Subcutaneous adipose tissue (tissue), 4 donors: ENCODE results near the gene L3HYPDH. TPM values are rescaled to one million over a fixed set of nuclear protein-coding genes. Genes with fewer than 3 reads are reported as not detected.

Experiments
- CTCF ChIP-seq: fragments of 450-650 bp; IDR thresholded peaks from one replicate; pipeline ENCODE4 v1.5.1; 2016; ENCODE audit warnings: low read depth, mild to moderate bottlenecking, control low read depth, antibody characterized with exemption, moderate library complexity
- total RNA-seq, 4 donors: library from RNA; depleted of rRNA; stranded (reverse); fragments of >200 nt; gene quantifications; one replicate each; pipeline ENCODE4 v1.1.0, GENCODE V29; 2016

L3HYPDH gene
- total RNA-seq, 4 donors from 2014 or later, result 87.2 to 134 (median 115) TPM

- no peak for TF ChIP-seq CTCF
These were observed 44.8 kb downstream of the L3HYPDH start for GRCh38 chr14:59439256-59439965.

DNA sequence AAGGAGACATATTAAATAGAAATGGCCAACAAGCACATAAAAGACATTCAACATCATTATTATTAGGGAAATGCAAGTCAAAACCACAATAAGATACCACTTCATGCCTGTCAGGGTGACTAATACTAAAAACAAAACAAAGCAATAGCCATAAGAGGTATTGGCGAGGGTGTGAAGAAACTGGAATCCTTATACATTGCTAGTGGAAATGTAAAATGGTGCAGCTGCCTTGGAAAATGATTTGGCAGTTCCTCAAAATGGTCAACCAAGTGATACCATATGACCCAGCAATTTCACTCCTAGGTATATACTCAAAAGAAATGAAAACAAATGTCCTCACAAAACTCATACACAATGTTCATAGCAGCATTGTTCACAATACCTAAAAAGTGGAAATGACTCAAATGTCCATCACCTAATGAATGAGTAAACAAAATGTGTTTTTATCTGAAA lies 46.0 kb downstream of the L3HYPDH start:
- no peak for TF ChIP-seq CTCF

- no peak for TF ChIP-seq CTCF
These were observed 48.2 kb downstream of the L3HYPDH start for GRCh38 chr14:59435987-59436386.

DNA sequence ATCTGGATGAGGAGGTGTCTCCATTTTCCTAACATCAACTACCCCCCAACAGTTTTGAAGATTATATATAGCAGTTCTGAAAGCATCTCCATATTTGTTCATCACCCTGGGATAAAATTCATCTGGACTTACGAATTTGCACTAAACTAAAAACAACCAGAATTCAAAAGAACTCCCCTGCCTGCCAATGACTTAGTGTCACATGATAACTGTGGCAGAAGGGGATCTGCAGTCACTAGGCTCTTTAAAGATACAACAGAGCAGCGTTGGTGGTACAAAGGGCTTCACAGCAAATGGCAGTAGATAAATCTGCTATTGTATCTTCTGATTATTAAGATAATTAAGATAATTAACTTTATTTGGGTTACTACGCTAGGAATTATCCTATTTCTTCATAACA lies 49.1 kb downstream of the L3HYPDH start:
- TF ChIP-seq CTCF, result no peak

DNA sequence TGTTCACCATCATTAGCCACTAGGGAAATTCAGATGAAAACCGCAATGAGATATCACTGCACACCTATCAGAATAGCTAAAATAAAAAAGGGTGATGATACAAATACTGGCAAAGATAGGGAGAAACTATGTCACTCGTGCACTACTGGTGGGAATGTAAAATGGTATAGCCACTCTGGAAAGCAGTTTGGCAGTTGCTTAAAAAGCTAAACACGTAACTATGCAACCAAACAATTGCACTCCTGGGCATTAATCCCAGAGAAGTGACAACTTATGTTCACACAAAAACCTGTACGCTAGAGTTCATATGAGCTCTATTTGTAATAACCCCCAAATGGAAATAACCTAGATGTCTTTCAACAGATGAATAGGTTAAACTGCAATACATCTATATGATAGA lies 54.4 kb downstream of the L3HYPDH start:
- TF ChIP-seq CTCF, result no peak

DNA sequence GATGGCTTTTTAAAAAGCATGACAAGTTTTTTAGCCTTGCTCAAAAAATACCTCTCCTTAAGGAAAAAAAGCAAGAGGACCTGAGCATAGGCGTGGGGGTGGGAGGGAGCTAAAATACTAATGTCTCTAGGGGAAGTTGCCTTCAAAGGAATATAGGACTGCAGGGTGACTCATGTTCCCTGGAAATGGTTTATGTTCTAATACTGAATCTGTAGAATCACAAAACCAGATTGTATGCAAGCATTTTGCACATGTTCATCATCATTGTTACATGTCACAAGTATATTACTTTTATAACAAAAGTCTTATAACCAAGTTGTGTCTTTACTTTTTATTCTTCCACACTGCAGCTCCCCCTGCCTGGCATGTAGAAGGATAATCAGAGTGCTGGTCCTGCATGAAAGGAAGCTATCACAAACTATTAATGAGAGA lies 55.6 kb downstream of the L3HYPDH start:
- no peak for TF ChIP-seq CTCF

DNA sequence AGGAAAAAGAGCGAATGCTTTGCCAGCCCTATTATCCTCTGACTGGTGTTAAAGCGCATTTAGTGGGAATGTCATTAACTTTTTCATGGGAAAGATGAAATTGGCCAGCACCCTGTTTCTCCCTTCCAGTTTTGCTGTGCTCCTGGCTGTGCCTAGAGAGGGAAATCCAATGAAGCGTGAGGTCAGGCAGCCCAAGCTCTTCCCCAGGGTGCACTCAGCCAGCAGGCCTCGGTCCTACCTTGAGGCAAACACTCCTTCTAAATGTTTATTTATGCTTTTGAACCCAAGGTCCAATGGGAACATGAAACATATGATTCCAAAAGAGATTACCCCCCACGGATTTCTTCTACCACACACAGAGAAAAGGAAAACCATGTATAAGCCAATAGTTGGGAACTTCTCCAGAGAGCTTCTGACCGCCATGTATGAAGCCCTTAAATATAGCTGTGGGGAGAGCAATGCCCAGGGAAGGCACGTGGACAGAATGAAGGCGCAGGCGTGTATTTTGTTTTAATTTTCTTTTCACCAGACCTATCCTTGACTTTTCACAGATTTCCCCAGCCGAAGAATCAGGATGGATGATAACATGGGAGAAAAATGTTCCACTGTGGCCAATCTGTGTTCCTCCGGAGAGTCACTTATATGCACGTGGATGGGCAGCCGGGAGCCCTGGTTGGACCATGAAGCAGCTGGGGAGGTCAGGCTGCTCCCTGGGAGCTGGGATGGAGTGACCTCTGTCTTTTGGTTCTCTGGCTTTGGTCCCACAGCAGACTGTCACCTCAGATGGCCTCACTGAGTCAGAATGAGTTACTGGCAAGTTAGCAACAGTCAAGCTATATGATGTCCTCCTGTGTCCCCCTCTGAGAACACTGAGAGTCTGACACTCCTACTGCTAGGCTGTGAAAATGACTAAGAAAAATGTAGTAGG lies 56.3 kb downstream of the L3HYPDH start:
- TF ChIP-seq CTCF, result no peak
